H1 (cell line): ENCODE results near the gene CTNNA3. TPM values are rescaled to one million over a fixed set of nuclear protein-coding genes. Genes with fewer than 3 reads are reported as not detected.

Source experiments
- CTCF ChIA-PET: fragments of 300-600 bp; sonication (Branson Sonifier 250); formaldehyde crosslinking; loops from one replicate; lab custom pipeline; 2021; ENCODE audit not compliant: partially characterized antibody; lab: Charles Lee
- POLR2A ChIA-PET: fragments of 300-600 bp; sonication (Branson Sonifier 250); formaldehyde crosslinking; loops from one replicate; lab custom pipeline; 2021; ENCODE audit warnings: inconsistent platforms; ENCODE audit not compliant: partially characterized antibody; lab: Charles Lee
- DNase-seq, 2 experiments: peaks; one replicate each; pipeline versions ENCODE4 v3.0.0 to v3.0.0-alpha.2; 2010 to 2022; ENCODE audit warnings: low spot score in 2 of 2, low read depth in 1 of 2, mixed read lengths in 1 of 2
- FAIRE-seq: peaks from 2 replicates; lab custom pipeline; 2011; peaks lifted over from hg19 to GRCh38; lab: Jason Lieb, UNC
- H2AFZ ChIP-seq: 2 replicates; pipeline ENCODE4 v1.8.1; 2012; ENCODE audit warnings: low read length, inconsistent platforms
- H2AK5ac ChIP-seq: 2 replicates; pipeline ENCODE4 v1.6.1; 2013; ENCODE audit warnings: low read depth, low read length
- H2BK120ac ChIP-seq: replicated peaks from 2 replicates; pipeline ENCODE3; 2013; ENCODE audit warnings: low read depth, low read length, inconsistent platforms
- H2BK12ac ChIP-seq: 2 replicates; pipeline ENCODE4 v1.6.1; 2013; ENCODE audit warnings: low read depth, low read length
- H2BK15ac ChIP-seq: 2 replicates; pipeline ENCODE4 v1.6.1; 2013; ENCODE audit warnings: low read length
- H2BK20ac ChIP-seq: 2 replicates; pipeline ENCODE4 v1.6.1; 2013; ENCODE audit warnings: low read length
- H2BK5ac ChIP-seq: 2 replicates; pipeline ENCODE4 v1.6.1; 2013; ENCODE audit warnings: low read depth, low read length
- H3K14ac ChIP-seq: 2 replicates; pipeline ENCODE4 v1.6.1; 2013; ENCODE audit warnings: inconsistent platforms; ENCODE audit not compliant: insufficient read length
- H3K18ac ChIP-seq: 2 replicates; pipeline ENCODE4 v1.6.1; 2013; ENCODE audit warnings: low read length; ENCODE audit errors: extremely low read depth
- H3K23ac ChIP-seq: 2 replicates; pipeline ENCODE4 v1.6.1; 2013; ENCODE audit warnings: inconsistent platforms; ENCODE audit not compliant: insufficient read length
- H3K23me2 ChIP-seq: 2 replicates; pipeline ENCODE4 v1.6.1; 2013; ENCODE audit warnings: low read depth, low read length
- H3K27ac ChIP-seq: 2 replicates; pipeline ENCODE4 v1.6.1; 2011; ENCODE audit warnings: low read depth, low read length, inconsistent platforms
- H3K27me3 ChIP-seq, 4 experiments: replicated peaks in 1 of 4; 1 replicate in 1 of 4; 2 replicates in 3 of 4; pipeline versions ENCODE4 v1.6.1 to v1.8.1; 2011 to 2013; ENCODE audit warnings: low read length in 3 of 4, mild to moderate bottlenecking in 3 of 4, inconsistent platforms in 2 of 4, mixed read lengths in 2 of 4, moderate library complexity in 1 of 4; ENCODE audit not compliant: control insufficient read depth in 3 of 4, insufficient read depth in 3 of 4; ENCODE audit errors: extremely low read depth in 1 of 4
- H3K36me3 ChIP-seq, 4 experiments: 2 replicates each; pipeline versions ENCODE4 v1.6.1 to v1.8.1; 2011 to 2013; ENCODE audit warnings: mild to moderate bottlenecking in 4 of 4, low read length in 3 of 4, moderate library complexity in 2 of 4, control low read depth in 1 of 4, inconsistent platforms in 1 of 4; ENCODE audit not compliant: insufficient read depth in 4 of 4, control insufficient read depth in 2 of 4
- H3K4ac ChIP-seq: replicated peaks from 2 replicates; pipeline ENCODE3; 2013; ENCODE audit warnings: low read length, low read depth, mixed read lengths, inconsistent platforms; ENCODE audit not compliant: insufficient read length
- H3K4me1 ChIP-seq, 4 experiments: replicated peaks in 1 of 4; 1 replicate in 1 of 4; 2 replicates in 3 of 4; pipeline versions ENCODE4 v1.6.1 to v1.8.1; 2011 to 2013; ENCODE audit warnings: low read length in 3 of 4, inconsistent platforms in 2 of 4, mixed read lengths in 1 of 4; ENCODE audit not compliant: insufficient read depth in 4 of 4, control insufficient read depth in 3 of 4
- H3K4me2 ChIP-seq, 2 experiments: 2 replicates each; pipeline versions ENCODE4 v1.6.1 to v1.8.1; 2011 to 2013; ENCODE audit warnings: low read depth in 2 of 2, low read length in 2 of 2, control low read depth in 1 of 2, inconsistent platforms in 1 of 2, mild to moderate bottlenecking in 1 of 2; ENCODE audit not compliant: insufficient read depth in 1 of 2
- H3K4me3 ChIP-seq, 4 experiments: fragments of 200-600, 300-600 bp in 1 of 4; sonication (generic), shearing (Covaris generic), sonication (Bioruptor Twin) in 1 of 4; 2 replicates each; pipeline versions ENCODE4 v1.5.1 to v1.8.1; 2011 to 2016; ENCODE audit warnings: low read length in 4 of 4, low read depth in 3 of 4, control low read depth in 2 of 4, inconsistent platforms in 2 of 4, mild to moderate bottlenecking in 2 of 4, mixed read lengths in 1 of 4, moderate library complexity in 1 of 4; ENCODE audit not compliant: insufficient read depth in 2 of 4; ENCODE audit errors: extremely low read depth in 1 of 4
- H3K56ac ChIP-seq: replicated peaks from 2 replicates; pipeline ENCODE3; 2013; ENCODE audit warnings: low read depth, mild to moderate bottlenecking, mixed read lengths, low read length, inconsistent platforms; ENCODE audit not compliant: insufficient read length
- H3K79me1 ChIP-seq: 2 replicates; pipeline ENCODE4 v1.6.1; 2013; ENCODE audit warnings: low read depth, low read length, control low read depth
- H3K79me2 ChIP-seq, 2 experiments: 2 replicates each; pipeline versions ENCODE4 v1.6.1 to v1.8.1; 2012 to 2013; ENCODE audit warnings: low read length in 2 of 2, mild to moderate bottlenecking in 2 of 2, inconsistent platforms in 1 of 2; ENCODE audit not compliant: insufficient read depth in 2 of 2, control insufficient read depth in 1 of 2
- H3K9ac ChIP-seq, 4 experiments: replicated peaks in 1 of 4; 1 replicate in 1 of 4; 2 replicates in 3 of 4; pipeline versions ENCODE4 v1.6.1 to v1.8.1; 2011 to 2013; ENCODE audit warnings: low read depth in 3 of 4, low read length in 3 of 4, control low read depth in 2 of 4, mild to moderate bottlenecking in 2 of 4, moderate library complexity in 2 of 4, inconsistent platforms in 1 of 4; ENCODE audit errors: extremely low read depth in 1 of 4
- H3K9me3 ChIP-seq, 2 experiments: 2 replicates each; pipeline versions ENCODE4 v1.6.1 to v1.8.1; 2012 to 2013; ENCODE audit warnings: mild to moderate bottlenecking in 2 of 2, moderate library complexity in 2 of 2, control low read depth in 1 of 2, inconsistent platforms in 1 of 2, low read depth in 1 of 2, low read length in 1 of 2, mixed read lengths in 1 of 2; ENCODE audit not compliant: insufficient read depth in 2 of 2
- H4K20me1 ChIP-seq, 2 experiments: replicated peaks in 1 of 2; 2 replicates each; pipeline versions ENCODE3 to v1.8.1; 2011 to 2013; ENCODE audit warnings: inconsistent platforms in 2 of 2, low read length in 2 of 2, mild to moderate bottlenecking in 1 of 2; ENCODE audit not compliant: insufficient read depth in 2 of 2, control insufficient read depth in 1 of 2
- H4K5ac ChIP-seq: 2 replicates; pipeline ENCODE4 v1.6.1; 2013; ENCODE audit warnings: low read length, low read depth, mixed read lengths, inconsistent platforms; ENCODE audit not compliant: insufficient read length
- H4K8ac ChIP-seq: 2 replicates; pipeline ENCODE4 v1.8.0; 2013; ENCODE audit warnings: mild to moderate bottlenecking, moderate library complexity, low read length, inconsistent platforms; ENCODE audit not compliant: insufficient read depth; ENCODE audit errors: extremely low read depth
- H4K91ac ChIP-seq: replicated peaks from 2 replicates; pipeline ENCODE3; 2013; ENCODE audit warnings: low read length, mixed read lengths, inconsistent platforms; ENCODE audit not compliant: insufficient read length
- CREB1 ChIP-seq: IDR thresholded peaks from 2 replicates; pipeline ENCODE4 v1.6.1; 2012; ENCODE audit warnings: inconsistent platforms
- HDAC6 ChIP-seq: IDR thresholded peaks from one replicate; pipeline ENCODE4 v1.7.1; 2012; ENCODE audit warnings: low read depth, mild to moderate bottlenecking, inconsistent platforms, low read length, moderate library complexity
- POLR2AphosphoS5 ChIP-seq: IDR thresholded peaks from 2 replicates; pipeline ENCODE4 v1.6.1; 2011; ENCODE audit warnings: low read depth, low read length
- RXRA ChIP-seq: IDR thresholded peaks from 2 replicates; pipeline ENCODE4 v1.6.1; 2011; ENCODE audit warnings: low read depth, mild to moderate bottlenecking, low read length, moderate library complexity; ENCODE audit not compliant: insufficient read depth
- SUZ12 ChIP-seq: fragments of 200-600 bp; sonication (generic); IDR thresholded peaks from 2 replicates; pipeline ENCODE4 v1.6.1; 2012; ENCODE audit warnings: mild to moderate bottlenecking, inconsistent platforms, low read length, moderate library complexity, mixed read lengths
- WGBS, 2 experiments: shearing (Covaris generic) in 1 of 2; methylation state at CpG; one replicate each; pipeline versions ENCODE4 v1.1.6 to v1.1.7; 2013 to 2015; ENCODE audit warnings: low lambda C conversion rate in 2 of 2, mixed read lengths in 2 of 2, inconsistent platforms in 1 of 2, low coverage in 1 of 2, missing lambda C conversion rate in 1 of 2; ENCODE audit not compliant: insufficient replicate concordance in 2 of 2, insufficient coverage in 1 of 2, insufficient read length in 1 of 2; ENCODE audit errors: extremely low coverage in 1 of 2, missing lambda C conversion rate in 1 of 2; 5-methylcytosine and 5-hydroxymethylcytosine counted together
- polyA plus RNA-seq, 7 experiments: library from polyadenylated mRNA; depleted of rRNA in 3 of 7; stranded (reverse) in 5 of 7; unstranded in 2 of 7; fragments of >200 nt in 5 of 7; fragments of 200-250 nt in 2 of 7; gene quantifications; 1 replicate in 5 of 7; 2 replicates in 1 of 7; 4 replicates in 1 of 7; pipeline versions ENCODE4 v1.2.1 to v1.2.3, GENCODE V29; 2011 to 2013; ENCODE audit warnings: missing spikeins in 2 of 7, mixed read lengths in 2 of 7
- total RNA-seq: library from RNA; stranded (reverse); fragmentation: NEBNext Ultra II Directional; extraction: Animal tissue kit (Norgen Biotek cat#: 25700); gene quantifications from 2 replicates; pipeline ENCODE4 v1.2.1, GENCODE V29; 2021
- TF ChIP-seq, protein P1 (sequence below): IDR thresholded peaks from 2 replicates; pipeline ENCODE4 v1.6.1; 2011; ENCODE audit warnings: low read length, improper control_type of control experiment
- TF ChIP-seq, protein P2 (sequence below): IDR thresholded peaks from 2 replicates; pipeline ENCODE4 v1.6.1; 2011; ENCODE audit warnings: low read depth, mild to moderate bottlenecking, low read length; ENCODE audit not compliant: insufficient read depth

The CTNNA3 gene
- total and polyA plus RNA-seq, 2 of the 8 experiments (the other 6 are each of a cell fraction or from before 2014, with no cell fraction given) = 1.3 to 1.5 TPM

DNA sequence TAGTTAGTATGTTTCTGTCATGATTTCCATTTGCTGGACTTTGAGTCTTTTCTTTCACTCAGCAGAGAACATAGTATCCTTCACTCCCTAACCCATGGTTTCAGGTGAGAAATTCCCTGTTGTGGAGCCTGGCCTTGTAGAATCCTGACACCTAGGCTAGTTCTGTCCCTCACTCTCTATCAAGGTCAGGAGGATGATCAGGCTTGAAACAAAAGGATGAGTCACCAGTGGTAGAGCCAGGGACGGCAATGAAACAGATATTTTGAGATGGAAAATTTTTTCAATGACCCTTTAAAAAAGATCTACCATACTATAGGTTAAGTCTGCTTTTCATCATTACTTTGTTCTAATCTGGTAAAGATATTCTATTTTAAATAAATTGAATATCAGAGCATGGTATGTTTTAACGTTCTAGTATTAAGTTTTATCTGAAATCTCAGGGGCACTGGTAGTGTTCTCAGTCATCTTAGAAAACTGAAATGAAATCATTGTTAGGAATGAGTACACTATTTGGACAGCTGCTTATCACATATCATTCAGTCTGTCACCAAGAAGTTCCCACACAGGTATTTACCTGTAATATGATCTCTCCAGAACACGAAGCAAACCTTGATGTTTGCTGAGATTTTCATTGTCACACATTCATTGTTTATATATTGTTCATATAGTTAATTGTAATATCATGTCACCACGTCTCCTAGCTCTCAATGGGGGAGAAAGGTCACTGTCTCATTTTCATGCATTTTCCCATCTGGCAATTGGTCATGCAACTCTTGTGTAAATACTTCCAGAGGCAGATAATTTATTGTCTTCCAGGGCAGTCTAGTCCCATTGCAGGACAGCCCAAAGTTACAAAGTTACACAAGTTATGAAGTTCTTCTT is 1070.0 kb downstream of the CTNNA3 start:
- H3K18ac ChIP-seq = no peak overlapping the region
- H4K5ac ChIP-seq = no peak overlapping the region
- H3K9ac ChIP-seq = no peak overlapping the region
- no peak overlapping the region for H3K14ac ChIP-seq
- DNase-seq = no peak
- no peaks in the 10 kb centered on the region for H3K9me3 ChIP-seq
- H3K56ac ChIP-seq = no peak overlapping the region
- CTCF ChIA-PET = interaction anchor here (0.6 to 1.8 kb wide), 5 partner anchors 19 to 1250 kb away, joined by 3 to 7 read pairs (median 3); no protein-coding TSS in a partner anchor
- no peak overlapping the region for H4K91ac ChIP-seq
- H3K27me3 ChIP-seq = no peaks in the 10 kb centered on the region
- no peak overlapping the region for H3K27ac ChIP-seq
- H4K20me1 ChIP-seq = no peaks in the 10 kb centered on the region
- POLR2A ChIA-PET = no interaction called here
- H4K8ac ChIP-seq = no peak overlapping the region
- no peak overlapping the region for H2AFZ ChIP-seq
- H3K79me1 ChIP-seq = no peaks in the 10 kb centered on the region
- no peak overlapping the region for H2AK5ac ChIP-seq
- H3K4me3 ChIP-seq = no peak overlapping the region
- H3K23ac ChIP-seq = no peak overlapping the region
- no peak overlapping the region for H2BK15ac ChIP-seq
- no peaks in the 10 kb centered on the region for H3K79me2 ChIP-seq
- no peak overlapping the region for H3K4ac ChIP-seq
- H2BK12ac ChIP-seq = no peak overlapping the region
- H3K23me2 ChIP-seq = no peaks in the 10 kb centered on the region
- H3K36me3 ChIP-seq = no peaks in the 10 kb centered on the region
- no peaks in the 10 kb centered on the region for H3K4me1 ChIP-seq
- H2BK120ac ChIP-seq = no peak overlapping the region
- WGBS, 2 experiments = 79% methylated on average over 4 of the region's 4 CpGs; no CpG with 5 or more reads in 1 of the 2 experiments
- no peak overlapping the region for H2BK20ac ChIP-seq
- FAIRE-seq = no peak
- H3K4me2 ChIP-seq = no peak overlapping the region
- no peak overlapping the region for H2BK5ac ChIP-seq
- TF ChIP-seq SUZ12 = no peak
- TF ChIP-seq RXRA = no peak
- TF ChIP-seq POLR2AphosphoS5 = no peak
- no peak for TF ChIP-seq CREB1
- no peak for TF ChIP-seq HDAC6
- TF ChIP-seq, protein P1, sequence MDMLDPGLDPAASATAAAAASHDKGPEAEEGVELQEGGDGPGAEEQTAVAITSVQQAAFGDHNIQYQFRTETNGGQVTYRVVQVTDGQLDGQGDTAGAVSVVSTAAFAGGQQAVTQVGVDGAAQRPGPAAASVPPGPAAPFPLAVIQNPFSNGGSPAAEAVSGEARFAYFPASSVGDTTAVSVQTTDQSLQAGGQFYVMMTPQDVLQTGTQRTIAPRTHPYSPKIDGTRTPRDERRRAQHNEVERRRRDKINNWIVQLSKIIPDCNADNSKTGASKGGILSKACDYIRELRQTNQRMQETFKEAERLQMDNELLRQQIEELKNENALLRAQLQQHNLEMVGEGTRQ = no peak
- TF ChIP-seq, protein P2, sequence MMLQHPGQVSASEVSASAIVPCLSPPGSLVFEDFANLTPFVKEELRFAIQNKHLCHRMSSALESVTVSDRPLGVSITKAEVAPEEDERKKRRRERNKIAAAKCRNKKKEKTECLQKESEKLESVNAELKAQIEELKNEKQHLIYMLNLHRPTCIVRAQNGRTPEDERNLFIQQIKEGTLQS = no peak
